ENCODE measurements around the gene NXPH3.

NXPH3 gene

DNA sequence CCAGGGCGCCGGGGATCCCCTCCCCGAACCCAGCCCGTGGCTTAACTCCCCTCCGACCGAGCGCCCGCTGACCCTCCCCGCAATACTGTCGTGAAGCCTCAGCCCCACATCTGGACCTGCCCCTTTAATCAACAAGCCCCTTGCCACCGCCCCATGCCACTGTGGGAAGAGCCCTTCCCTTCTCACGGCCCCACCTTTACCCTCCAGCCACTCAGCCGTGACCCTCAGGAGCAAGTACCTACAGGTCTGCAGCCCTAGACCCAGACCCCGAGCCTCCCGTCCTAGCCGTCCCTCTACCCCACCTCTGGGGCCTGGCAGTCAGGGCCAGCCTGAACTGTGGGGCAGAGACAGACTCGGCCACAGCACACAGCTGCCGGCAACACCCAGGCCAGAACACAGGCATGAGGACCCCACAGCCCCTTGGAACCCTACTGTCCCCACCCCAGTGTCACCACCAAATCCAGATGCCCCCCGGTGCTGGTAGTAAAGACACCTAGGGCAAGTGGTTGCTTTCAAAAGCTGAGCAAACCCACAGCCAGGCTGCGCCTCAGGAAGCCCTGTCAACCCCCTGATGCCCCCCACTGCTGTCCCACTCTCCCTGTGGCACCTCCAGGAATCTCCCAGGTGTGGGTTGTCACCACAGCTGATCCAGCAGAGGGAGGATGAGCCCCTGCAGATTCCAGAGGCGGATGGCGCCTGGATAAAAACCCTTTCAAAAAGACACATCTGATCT lies 1.4 kb downstream of the NXPH3 start:
- DNase-seq, result no peak

- DNase-seq, result no peak
Observed at GRCh38 chr17:49577650-49577934, 1.9 kb downstream of the NXPH3 start.

GRCh38 chr17:49577963-49578362 lies 2.3 kb downstream of the NXPH3 start:
- no peak for DNase-seq

DNA sequence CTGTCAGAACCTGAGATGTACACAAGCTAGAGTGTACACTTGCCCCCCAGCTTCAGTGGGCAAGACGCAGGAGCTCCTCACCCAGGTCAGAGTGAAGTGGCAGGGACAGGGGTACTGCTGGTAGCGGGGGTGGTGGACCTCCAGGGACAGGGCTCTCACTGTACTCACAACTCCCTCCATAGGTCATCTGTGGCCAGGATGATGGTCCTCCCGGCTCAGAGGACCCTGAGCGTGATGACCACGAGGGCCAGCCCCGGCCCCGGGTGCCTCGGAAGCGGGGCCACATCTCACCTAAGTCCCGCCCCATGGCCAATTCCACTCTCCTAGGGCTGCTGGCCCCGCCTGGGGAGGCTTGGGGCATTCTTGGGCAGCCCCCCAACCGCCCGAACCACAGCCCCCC lies 2.7 kb downstream of the NXPH3 start:
- no peak for DNase-seq

- no peak for DNase-seq
Observed at GRCh38 chr17:49578952-49579500, 3.4 kb downstream of the NXPH3 start.

- no peak for DNase-seq
Observed at GRCh38 chr17:49579522-49579921, 3.9 kb downstream of the NXPH3 start.

GRCh38 chr17:49580055-49580721 lies 4.5 kb downstream of the NXPH3 start:
- no peak for DNase-seq

- no peak for DNase-seq
Observed at GRCh38 chr17:49580981-49581647, 5.4 kb downstream of the NXPH3 start.

DNA sequence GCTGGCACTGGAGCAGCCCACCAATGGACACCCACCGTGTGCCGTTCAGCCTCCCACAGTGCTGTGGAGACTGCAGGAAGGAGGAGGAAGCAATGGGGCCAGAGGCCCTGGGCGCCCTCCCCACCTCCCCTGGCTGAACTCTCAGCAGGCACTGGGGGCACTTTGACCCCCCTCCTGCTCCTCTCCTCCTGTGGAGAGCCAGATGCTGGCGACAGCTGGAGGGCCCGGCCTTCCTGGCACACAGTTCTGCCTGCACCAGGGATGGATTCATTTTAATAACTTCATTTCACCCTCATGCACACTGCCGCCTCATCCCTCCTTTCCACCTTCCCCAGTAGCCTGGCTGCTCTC lies 6.0 kb downstream of the NXPH3 start:
- DNase-seq, result no peak

DNA sequence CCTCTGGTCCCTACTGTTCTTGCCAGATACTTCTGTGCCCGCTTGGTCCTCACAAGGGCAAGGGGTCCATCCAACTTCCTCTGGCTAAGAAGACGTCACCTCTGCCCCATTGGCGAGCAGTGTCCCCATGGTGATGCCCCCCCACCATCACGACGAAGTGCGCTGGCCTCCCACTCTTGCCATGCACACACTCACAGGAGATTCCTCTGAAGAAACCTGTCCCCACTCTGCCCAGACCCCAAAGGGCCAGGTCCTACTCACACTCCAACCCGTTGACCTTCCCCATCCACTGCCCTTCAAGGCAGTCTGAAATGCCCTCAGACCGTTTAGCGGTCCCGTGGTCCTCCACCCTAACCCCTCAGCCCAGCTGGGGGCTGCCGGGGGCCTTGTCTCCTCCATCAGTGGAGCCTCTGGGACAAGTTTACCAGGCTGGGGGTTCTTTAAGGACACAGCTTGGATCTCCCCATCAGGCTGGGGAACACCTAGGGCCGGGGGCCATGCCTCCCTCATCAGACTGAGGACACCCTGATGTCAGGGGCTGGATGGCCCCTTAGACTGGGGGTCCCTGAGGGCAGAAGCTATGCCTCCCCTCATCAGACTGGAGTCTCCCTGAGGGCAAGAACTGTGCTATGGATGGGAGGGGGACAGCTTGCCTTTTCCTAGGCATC lies 6.5 kb downstream of the NXPH3 start:
- DNase-seq, result no peak

DNA sequence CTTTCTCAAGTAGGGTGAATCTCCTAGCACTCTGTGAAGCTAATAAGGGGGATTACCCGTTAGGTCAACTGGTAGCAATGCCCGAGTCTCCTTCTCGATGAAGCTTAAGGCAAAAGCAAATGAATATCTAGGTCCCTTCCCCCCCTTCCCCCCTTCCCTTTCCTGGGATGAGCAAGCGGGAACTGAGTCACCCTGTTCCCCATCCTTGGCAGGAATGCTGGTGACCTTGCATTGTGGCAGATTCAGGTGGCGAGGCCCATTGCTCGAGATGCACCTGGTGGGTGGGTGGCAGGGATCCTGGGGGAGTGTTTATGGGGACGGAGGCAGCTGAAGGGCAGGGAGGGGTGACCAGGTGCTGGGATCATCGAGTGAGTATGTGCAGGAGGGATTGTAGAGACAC lies 7.1 kb downstream of the NXPH3 start:
- no peak for DNase-seq

DNA sequence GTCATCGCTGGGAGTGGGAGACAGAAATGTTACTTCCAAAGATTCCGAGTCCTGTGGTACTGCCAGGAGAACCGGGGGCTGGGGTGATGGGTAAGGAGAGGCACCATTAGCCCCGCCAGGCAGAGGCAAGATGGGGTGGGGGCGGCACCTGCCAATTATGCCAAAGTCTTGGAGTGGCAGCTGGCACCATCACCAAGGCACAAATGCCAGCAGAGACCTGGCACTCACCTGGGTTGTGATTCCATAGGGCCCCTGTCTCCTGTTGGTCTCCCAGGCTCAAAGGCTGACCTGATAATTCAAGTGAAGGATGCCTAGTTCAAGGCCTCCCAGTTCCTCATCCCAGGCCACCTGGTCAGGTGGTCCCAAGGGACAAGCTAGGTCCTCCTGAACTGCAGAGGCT lies 7.6 kb downstream of the NXPH3 start:
- no peak for DNase-seq

DNA sequence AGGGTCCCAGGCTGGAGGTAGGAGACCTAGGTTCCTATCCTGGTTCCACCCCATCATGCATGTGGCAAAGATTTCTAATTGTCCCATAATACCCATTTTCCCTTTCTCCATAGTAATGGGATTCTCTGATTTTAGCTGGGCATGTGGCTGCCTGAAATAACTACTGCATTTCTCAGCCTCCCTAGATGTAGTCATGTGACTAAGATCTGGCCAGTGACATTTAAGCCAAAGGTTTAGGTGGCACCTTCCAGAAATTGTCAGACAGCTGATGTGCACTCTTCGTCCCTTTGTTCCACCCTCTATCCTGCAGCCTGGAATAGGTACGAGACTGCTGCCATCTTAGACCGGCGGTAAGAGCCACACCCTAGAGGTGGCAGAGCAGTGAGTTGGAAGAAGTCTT lies 8.2 kb downstream of the NXPH3 start:
- no peak for DNase-seq

- no peak for DNase-seq
Observed at GRCh38 chr17:49585422-49586027, 9.9 kb downstream of the NXPH3 start.

GRCh38 chr17:49587366-49588073 lies 11.8 kb downstream of the NXPH3 start:
- DNase-seq, result no peak

DNA sequence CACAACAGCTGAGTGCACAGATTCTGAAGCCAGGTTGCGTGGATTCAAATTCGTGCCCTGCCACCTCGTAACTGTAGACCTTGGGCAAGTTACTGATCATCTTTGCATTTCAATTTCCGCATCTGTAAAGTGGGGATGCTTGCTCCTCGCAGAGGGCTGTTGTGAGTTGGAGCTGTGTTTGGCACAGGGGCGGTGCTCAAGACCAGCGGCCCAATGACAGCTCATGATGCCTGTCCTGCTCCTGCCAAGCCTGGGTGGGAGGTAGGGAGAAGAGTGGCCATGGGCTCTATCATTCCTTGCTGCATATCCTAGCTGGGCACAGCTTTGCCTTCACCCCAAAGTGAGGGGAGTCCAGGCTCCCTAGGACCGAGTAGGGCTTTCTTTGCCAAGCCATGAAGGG lies 12.6 kb downstream of the NXPH3 start:
- DNase-seq, result no peak

- no peak for DNase-seq
Observed at GRCh38 chr17:49588726-49589576, 13.3 kb downstream of the NXPH3 start.

GRCh38 chr17:49589577-49589927 lies 13.9 kb downstream of the NXPH3 start:
- DNase-seq, result no peak

DNA sequence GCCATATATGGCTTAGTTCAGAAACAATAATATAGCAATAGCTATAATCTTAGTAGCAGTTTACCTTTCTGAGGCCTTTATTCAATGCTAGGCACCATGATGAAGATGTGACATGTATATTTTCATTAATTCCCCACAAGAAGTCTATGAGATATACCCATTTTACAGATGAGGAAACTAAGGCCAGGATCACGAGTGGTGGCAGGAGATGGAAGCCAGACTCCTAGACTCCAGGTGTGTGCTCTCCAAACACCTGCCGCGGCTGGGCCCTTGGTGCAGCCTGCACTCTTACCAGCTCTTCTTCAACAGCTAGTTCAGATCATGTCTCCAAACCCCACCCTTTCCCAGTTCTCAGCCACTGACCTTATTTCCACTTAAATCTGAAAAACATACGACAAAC lies 15.2 kb downstream of the NXPH3 start:
- no peak for DNase-seq

- DNase-seq, result no peak
Observed at GRCh38 chr17:49592263-49592662, 16.6 kb downstream of the NXPH3 start.

GRCh38 chr17:49595328-49595727 lies 19.7 kb downstream of the NXPH3 start:
- no peak for DNase-seq

GRCh38 chr17:49595980-49596379 lies 20.3 kb downstream of the NXPH3 start:
- no peak for DNase-seq
